C4-2B (cell line): Measurements from ENCODE around the gene ATP23.

ENCODE experiments used
- CTCF ChIP-seq: fragments of 450-650 bp; conservative IDR thresholded peaks from 2 replicates; pipeline ENCODE4 v1.5.1; 2017; ENCODE audit warnings: mild to moderate bottlenecking
- ZFX ChIP-seq: fragments of 450-650 bp; IDR thresholded peaks from 2 replicates; pipeline ENCODE4 v1.6.1; 2017

- TF ChIP-seq CTCF (no peak), ZFX (no peak)
Observed at GRCh38 chr12:57954768-57955167, 13.4 kb downstream of the ATP23 start.
